Activated CD8-positive, alpha-beta memory T cell treated with anti-CD3 and anti-CD28 coated beads for 24 hours (primary cell): Measurements from ENCODE around the gene ADGRV1.

Source experiments
- DNase-seq: peaks from one replicate; pipeline ENCODE4 v3.0.0-alpha.2; 2020

Gene ADGRV1

GRCh38 chr5:91186101-91186500, 627.5 kb downstream of the ADGRV1 start:
- no peak for DNase-seq

GRCh38 chr5:91187032-91187431, 628.4 kb downstream of the ADGRV1 start:
- DNase-seq = no peak

GRCh38 chr5:91188755-91189154, 630.2 kb downstream of the ADGRV1 start:
- DNase-seq = no peak

- DNase-seq = no peak
Measured at GRCh38 chr5:91189480-91190313, 631.1 kb downstream of the ADGRV1 start.

GRCh38 chr5:91190314-91190690, 631.7 kb downstream of the ADGRV1 start:
- no peak for DNase-seq

GRCh38 chr5:91194824-91195381, 636.3 kb downstream of the ADGRV1 start:
- no peak for DNase-seq

GRCh38 chr5:91200692-91201091, 642.1 kb downstream of the ADGRV1 start:
- no peak for DNase-seq

GRCh38 chr5:91206103-91206502, 647.5 kb downstream of the ADGRV1 start:
- no peak for DNase-seq

GRCh38 chr5:91206734-91207133, 648.1 kb downstream of the ADGRV1 start:
- DNase-seq = no peak

GRCh38 chr5:91207248-91207647, 648.7 kb downstream of the ADGRV1 start:
- no peak for DNase-seq

- no peak for DNase-seq
Measured at GRCh38 chr5:91211997-91212713, 653.6 kb downstream of the ADGRV1 start.

GRCh38 chr5:91212714-91213092, 654.1 kb downstream of the ADGRV1 start:
- DNase-seq = no peak
